Measurements from ENCODE around the gene HIC1.

DNA sequence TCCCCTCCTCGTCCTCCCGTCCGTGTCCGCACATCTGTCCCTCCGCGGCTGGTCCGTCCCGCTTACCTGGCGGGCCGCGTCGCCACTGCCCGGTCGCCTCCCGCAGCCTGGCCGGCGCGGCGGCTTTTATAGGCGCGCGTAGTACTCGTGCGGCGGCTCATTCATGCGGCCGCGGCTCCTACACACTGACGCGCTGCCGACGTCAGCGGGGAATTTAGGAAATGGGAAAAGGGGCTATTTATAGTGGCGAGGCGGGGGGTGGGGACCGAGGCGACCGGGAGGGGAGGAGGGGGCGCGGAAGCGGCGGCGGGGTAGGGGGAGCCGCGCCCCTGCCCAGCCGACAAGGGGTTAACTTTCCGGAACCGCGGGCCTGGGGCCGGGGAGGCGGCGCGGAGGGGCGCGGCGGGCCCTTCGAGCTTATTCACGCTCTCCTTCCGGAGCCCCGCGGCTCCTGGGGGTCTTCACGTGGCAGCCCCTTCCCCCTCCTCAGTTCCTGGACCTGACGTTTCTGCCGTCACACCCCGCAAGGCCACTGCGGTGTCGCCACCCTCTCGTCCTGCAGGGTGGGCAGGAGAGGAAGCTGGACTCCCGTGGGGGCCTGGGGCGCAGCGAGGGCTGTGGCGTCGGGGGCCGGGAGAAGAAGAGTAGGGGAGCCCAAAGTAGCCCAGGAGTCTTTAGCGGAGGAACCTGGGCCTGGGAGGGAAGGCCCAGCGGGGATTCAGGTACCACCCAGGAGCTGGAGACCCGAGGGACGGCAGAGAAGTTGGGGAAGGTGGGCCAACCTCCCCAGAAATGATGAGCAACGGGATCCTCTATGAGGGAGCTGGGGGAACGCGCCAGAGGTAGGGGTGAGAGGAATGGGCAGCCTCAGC is 3.6 kb upstream of the HIC1 start:
- TF ChIP-seq RAD21 (IDR thresholded peaks at IDR 0.05), result no peak
- TF ChIP-seq, protein P1, sequence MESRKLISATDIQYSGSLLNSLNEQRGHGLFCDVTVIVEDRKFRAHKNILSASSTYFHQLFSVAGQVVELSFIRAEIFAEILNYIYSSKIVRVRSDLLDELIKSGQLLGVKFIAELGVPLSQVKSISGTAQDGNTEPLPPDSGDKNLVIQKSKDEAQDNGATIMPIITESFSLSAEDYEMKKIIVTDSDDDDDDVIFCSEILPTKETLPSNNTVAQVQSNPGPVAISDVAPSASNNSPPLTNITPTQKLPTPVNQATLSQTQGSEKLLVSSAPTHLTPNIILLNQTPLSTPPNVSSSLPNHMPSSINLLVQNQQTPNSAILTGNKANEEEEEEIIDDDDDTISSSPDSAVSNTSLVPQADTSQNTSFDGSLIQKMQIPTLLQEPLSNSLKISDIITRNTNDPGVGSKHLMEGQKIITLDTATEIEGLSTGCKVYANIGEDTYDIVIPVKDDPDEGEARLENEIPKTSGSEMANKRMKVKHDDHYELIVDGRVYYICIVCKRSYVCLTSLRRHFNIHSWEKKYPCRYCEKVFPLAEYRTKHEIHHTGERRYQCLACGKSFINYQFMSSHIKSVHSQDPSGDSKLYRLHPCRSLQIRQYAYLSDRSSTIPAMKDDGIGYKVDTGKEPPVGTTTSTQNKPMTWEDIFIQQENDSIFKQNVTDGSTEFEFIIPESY (IDR thresholded peaks at IDR 0.05), result no peak

All from liver (tissue), 2 donors.